Measurements from ENCODE around the gene C22orf15. TPM values are rescaled to one million over a fixed set of nuclear protein-coding genes. Genes with fewer than 3 reads are reported as not detected.

The C22orf15 gene
- total RNA-seq: not detected

GRCh38 chr22:23762842-23763578 is at the start of gene C22orf15:
Gene C22orf15 (plus strand): TSS chr22:23762990. CDS start chr22:23763307, 317 bp downstream.
- H3K4me1 ChIP-seq (ENCODE audit: control insufficient read depth in 3 of 3, insufficient read depth in 3 of 3, low read length in 3 of 3): peaks cover 35 to 42% (median 39%) of the 10 kb centered on the region in 3 donors
- no peak within 1 kb of the TSS for H3K27ac ChIP-seq (ENCODE audit: low read depth, low read length)
- H3K9me3 ChIP-seq (ENCODE audit: control insufficient read depth in 3 of 3, low read length in 3 of 3): no peaks in the 10 kb centered on the region
- H3K36me3 ChIP-seq (ENCODE audit: control insufficient read depth in 3 of 3, insufficient read depth in 3 of 3, low read length in 3 of 3): peaks cover 3 to 21% (median 8%) of the 10 kb centered on the region in 3 donors
- no peaks in the 10 kb centered on the region for H3K27me3 ChIP-seq (ENCODE audit: control insufficient read depth in 3 of 3, insufficient read depth in 3 of 3, low read length in 3 of 3)
- no peak within 1 kb of the TSS for H3K4me3 ChIP-seq (ENCODE audit: low read length in 3 of 3)
- H3K9ac ChIP-seq (ENCODE audit: low read depth in 1 of 3, low read length in 3 of 3): peak within 1 kb of the TSS in 1 of 3 donors; percentile 20

DNA sequence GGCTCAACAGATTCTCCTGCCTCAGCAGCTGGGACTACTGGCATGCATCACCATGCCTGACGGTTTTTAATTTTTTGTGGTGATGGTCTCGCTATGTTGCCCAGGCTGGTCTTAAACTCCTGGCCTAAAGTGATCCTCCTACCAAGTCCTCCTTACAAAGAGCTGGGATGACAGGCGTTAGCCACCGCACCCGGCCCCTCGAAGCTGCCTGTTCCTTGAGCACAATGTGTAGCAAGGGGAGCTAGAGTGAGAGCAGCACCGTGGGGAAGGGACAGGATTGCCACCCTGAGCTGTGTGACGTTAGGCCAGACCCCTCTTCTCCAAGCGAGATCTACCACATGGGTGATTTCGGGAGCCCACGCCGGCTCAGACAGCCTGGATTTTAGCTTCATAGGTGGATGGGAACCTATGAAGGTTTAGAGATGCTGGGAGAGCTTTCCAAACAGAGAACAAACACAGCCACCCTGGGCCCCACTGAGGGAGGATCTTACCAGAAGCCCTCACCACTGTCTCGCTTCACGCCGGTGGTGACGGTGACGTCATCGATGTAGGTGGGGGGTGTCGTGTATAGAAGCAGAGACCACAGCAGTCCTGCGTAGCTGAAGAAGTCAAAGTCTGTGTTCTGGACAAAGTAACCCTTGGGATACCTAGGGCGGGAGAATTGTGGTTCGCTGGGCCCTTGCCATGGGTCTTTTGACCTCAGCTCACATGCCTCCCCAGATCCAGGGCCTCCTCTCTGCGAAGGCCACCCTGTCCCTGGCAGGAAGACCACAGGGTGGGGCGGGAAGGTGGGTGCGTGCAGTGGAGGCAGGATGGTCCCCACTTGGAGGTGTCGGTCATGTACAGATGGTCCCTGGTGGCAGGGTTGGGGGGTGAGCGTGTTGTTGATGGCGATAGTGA is 48.8 kb upstream of the C22orf15 start:
- no peaks in the 10 kb centered on the region for H3K9me3 ChIP-seq (ENCODE audit: control insufficient read depth in 3 of 3, low read length in 3 of 3)
- peaks cover 6 to 19% (median 10%) of the 10 kb centered on the region in 3 donors for H3K4me1 ChIP-seq (ENCODE audit: control insufficient read depth in 3 of 3, insufficient read depth in 3 of 3, low read length in 3 of 3)
- no peaks in the 10 kb centered on the region for H3K27me3 ChIP-seq (ENCODE audit: control insufficient read depth in 3 of 3, insufficient read depth in 3 of 3, low read length in 3 of 3)
- no peak overlapping the region for H3K9ac ChIP-seq (ENCODE audit: low read depth in 1 of 3, low read length in 3 of 3)
- peaks cover 27 to 44% (median 39%) of the 10 kb centered on the region in 3 donors for H3K36me3 ChIP-seq (ENCODE audit: control insufficient read depth in 3 of 3, insufficient read depth in 3 of 3, low read length in 3 of 3)
- H3K27ac ChIP-seq (ENCODE audit: low read depth, low read length): no peak overlapping the region
- H3K4me3 ChIP-seq (ENCODE audit: low read length in 3 of 3): no peak overlapping the region

GRCh38 chr22:23714596-23715578 is 47.9 kb upstream of the C22orf15 start:
- H3K4me1 ChIP-seq (ENCODE audit: control insufficient read depth in 3 of 3, insufficient read depth in 3 of 3, low read length in 3 of 3): peaks cover 6 to 19% (median 10%) of the 10 kb centered on the region in 3 donors
- no peaks in the 10 kb centered on the region for H3K27me3 ChIP-seq (ENCODE audit: control insufficient read depth in 3 of 3, insufficient read depth in 3 of 3, low read length in 3 of 3)
- H3K9ac ChIP-seq (ENCODE audit: low read depth in 1 of 3, low read length in 3 of 3): peak overlapping the region in 1 of 3 donors; percentile 33
- H3K9me3 ChIP-seq (ENCODE audit: control insufficient read depth in 3 of 3, low read length in 3 of 3): no peaks in the 10 kb centered on the region
- no peak overlapping the region for H3K27ac ChIP-seq (ENCODE audit: low read depth, low read length)
- H3K36me3 ChIP-seq (ENCODE audit: control insufficient read depth in 3 of 3, insufficient read depth in 3 of 3, low read length in 3 of 3): peaks cover 19 to 35% (median 29%) of the 10 kb centered on the region in 3 donors
- no peak overlapping the region for H3K4me3 ChIP-seq (ENCODE audit: low read length in 3 of 3)

- H3K27ac ChIP-seq (ENCODE audit: low read depth, low read length): no peak overlapping the region
- peaks cover 17 to 25% (median 22%) of the 10 kb centered on the region in 3 donors for H3K36me3 ChIP-seq (ENCODE audit: control insufficient read depth in 3 of 3, insufficient read depth in 3 of 3, low read length in 3 of 3)
- H3K9me3 ChIP-seq (ENCODE audit: control insufficient read depth in 3 of 3, low read length in 3 of 3): no peaks in the 10 kb centered on the region
- H3K9ac ChIP-seq (ENCODE audit: low read depth in 1 of 3, low read length in 3 of 3): no peak overlapping the region
- H3K4me3 ChIP-seq (ENCODE audit: low read length in 3 of 3): peak overlapping the region in 2 of 3 donors; percentile 97 to 98
- H3K27me3 ChIP-seq (ENCODE audit: control insufficient read depth in 3 of 3, insufficient read depth in 3 of 3, low read length in 3 of 3): no peaks in the 10 kb centered on the region
- H3K4me1 ChIP-seq (ENCODE audit: control insufficient read depth in 3 of 3, insufficient read depth in 3 of 3, low read length in 3 of 3): peaks cover 6 to 19% (median 10%) of the 10 kb centered on the region in 3 donors
These were observed 46.9 kb upstream of the C22orf15 start for GRCh38 chr22:23715806-23716375.

DNA sequence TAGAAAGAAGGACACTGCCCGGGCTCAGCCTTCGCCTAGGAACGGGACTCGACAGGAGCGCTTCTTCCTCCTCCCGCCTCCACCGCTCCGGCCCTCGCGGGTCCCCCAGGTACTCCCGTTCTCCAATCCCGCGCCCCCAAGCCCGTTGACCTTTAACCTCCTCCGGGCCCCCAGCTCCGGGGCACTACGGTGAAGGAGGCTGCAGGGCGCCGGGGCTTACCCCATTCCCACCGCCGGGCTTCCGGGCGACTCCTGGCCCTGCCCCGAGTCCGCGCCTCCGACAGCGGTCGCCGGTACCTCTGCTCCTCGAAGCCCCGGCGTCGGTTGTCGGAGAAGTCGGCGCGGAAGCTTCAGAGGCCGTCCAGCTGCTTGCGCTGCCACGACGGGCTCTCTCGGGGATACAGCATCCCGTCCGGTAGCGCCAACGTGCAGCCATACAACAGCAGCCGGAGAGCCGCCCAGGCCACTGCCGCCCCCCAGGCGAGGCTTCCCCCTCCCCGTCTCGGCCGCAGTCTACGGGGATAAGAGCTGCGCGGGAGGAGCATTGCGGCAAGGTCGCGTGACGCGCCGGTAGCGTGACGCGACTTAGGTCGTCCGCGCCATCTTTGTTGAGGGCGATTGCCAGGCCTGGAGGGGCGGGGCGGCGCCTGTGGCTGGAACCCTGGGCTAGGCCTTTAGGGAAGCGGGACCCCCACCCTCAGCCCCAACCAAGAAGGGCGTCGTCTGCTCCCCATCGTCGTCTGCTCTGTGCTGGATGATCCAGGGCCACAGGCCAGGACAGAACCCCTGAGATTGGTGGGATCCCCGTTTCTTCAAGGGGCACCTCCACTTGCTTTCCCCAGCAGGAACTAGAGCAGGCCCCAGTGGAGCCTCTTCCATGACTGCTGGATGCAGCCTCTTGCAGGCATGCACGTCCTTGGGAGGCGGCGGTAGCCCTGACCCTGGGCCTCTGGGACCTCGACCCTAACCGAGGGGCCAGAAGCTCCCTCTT is 45.7 kb upstream of the C22orf15 start:
- Histone ChIP-seq H3K4me3 (ENCODE audit: low read length in 3 of 3) (peak overlapping the region; percentile 82 to 98 (median 97)), H3K9me3 (ENCODE audit: control insufficient read depth in 3 of 3, low read length in 3 of 3) (no peaks in the 10 kb centered on the region), H3K27ac (ENCODE audit: low read depth, low read length) (peak overlapping the region; percentile 70), H3K9ac (ENCODE audit: low read depth in 1 of 3, low read length in 3 of 3) (peak overlapping the region; percentile 84 to 89 (median 89)), H3K36me3 (ENCODE audit: control insufficient read depth in 3 of 3, insufficient read depth in 3 of 3, low read length in 3 of 3) (peaks cover 12 to 16% (median 12%) of the 10 kb centered on the region in 3 donors), H3K4me1 (ENCODE audit: control insufficient read depth in 3 of 3, insufficient read depth in 3 of 3, low read length in 3 of 3) (peaks cover 6 to 19% (median 10%) of the 10 kb centered on the region in 3 donors), H3K27me3 (ENCODE audit: control insufficient read depth in 3 of 3, insufficient read depth in 3 of 3, low read length in 3 of 3) (no peaks in the 10 kb centered on the region)

DNA sequence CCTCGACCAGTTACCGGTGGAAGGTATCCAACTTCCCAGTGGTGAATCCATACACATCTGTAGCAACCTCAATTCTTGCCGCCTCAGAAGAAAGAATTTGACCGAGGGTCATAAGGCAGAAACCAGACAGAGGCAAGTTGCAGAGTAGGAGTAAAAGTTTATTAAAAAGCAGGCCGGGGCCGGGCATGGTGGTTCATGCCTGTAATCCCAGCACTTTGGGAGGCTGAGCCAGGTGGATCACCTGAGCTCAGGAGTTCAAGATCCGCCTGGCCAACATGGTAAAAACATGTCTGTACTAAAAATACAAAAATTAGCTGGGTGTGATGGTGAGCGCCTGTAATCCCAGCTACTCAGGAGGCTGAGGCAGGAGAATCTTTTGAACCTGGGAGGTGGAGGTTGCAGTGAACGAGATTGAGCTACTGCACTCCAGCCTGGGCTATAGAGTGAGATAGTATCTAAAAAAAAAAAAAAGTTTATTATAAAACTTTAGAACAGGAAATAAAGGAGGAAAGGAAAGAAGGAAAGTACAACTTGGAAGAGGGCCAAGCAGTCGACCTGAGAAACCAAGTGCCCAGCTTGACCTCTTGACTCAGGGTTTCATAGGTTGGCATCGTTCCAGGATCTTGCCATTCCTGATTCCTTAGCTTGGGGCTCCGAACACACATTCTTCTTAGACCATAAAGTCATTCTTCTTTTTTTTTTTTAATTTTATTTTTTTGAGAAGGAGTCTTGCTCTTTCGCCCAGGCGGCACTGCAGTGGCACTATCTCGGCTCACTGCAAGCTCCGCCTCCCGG is 44.2 kb upstream of the C22orf15 start:
- Histone ChIP-seq H3K27me3 (ENCODE audit: control insufficient read depth in 3 of 3, insufficient read depth in 3 of 3, low read length in 3 of 3) (no peaks in the 10 kb centered on the region), H3K27ac (ENCODE audit: low read depth, low read length) (no peak overlapping the region), H3K4me1 (ENCODE audit: control insufficient read depth in 3 of 3, insufficient read depth in 3 of 3, low read length in 3 of 3) (peaks cover 6 to 19% (median 10%) of the 10 kb centered on the region in 3 donors), H3K36me3 (ENCODE audit: control insufficient read depth in 3 of 3, insufficient read depth in 3 of 3, low read length in 3 of 3) (peaks cover 6 to 10% (median 9%) of the 10 kb centered on the region in 3 donors), H3K9me3 (ENCODE audit: control insufficient read depth in 3 of 3, low read length in 3 of 3) (no peaks in the 10 kb centered on the region), H3K4me3 (ENCODE audit: low read length in 3 of 3) (no peak overlapping the region), H3K9ac (ENCODE audit: low read depth in 1 of 3, low read length in 3 of 3) (no peak overlapping the region)

- Histone ChIP-seq H3K36me3 (ENCODE audit: control insufficient read depth in 3 of 3, insufficient read depth in 3 of 3, low read length in 3 of 3) (no peaks in the 10 kb centered on the region), H3K4me3 (ENCODE audit: low read length in 3 of 3) (no peak overlapping the region)
These were observed 41.9 kb upstream of the C22orf15 start for GRCh38 chr22:23720855-23721254.

DNA sequence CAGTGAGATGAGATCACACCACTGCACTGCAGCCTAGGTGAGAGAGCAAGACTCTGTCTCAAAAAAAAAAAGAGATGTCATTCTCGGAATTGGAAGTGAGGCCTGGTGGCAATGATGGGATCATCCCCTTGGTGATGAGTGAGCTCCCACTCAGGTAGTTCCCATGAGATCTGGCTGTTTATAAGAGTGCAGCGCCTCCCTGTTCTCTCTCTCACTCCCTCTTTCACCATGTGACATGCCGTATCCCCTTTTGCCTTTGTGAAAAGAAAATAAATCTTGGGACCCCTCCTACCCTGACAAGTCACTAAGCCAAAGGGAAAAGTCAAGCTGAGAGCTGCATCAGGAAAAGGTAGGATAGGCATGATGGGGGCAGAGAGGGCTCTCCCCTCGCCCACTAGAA is 40.6 kb upstream of the C22orf15 start:
- Histone ChIP-seq H3K9me3 (ENCODE audit: control insufficient read depth in 3 of 3, low read length in 3 of 3) (no peaks in the 10 kb centered on the region), H3K4me3 (ENCODE audit: low read length in 3 of 3) (no peak overlapping the region), H3K27me3 (ENCODE audit: control insufficient read depth in 3 of 3, insufficient read depth in 3 of 3, low read length in 3 of 3) (no peaks in the 10 kb centered on the region), H3K9ac (ENCODE audit: low read depth in 1 of 3, low read length in 3 of 3) (no peak overlapping the region), H3K27ac (ENCODE audit: low read depth, low read length) (no peak overlapping the region), H3K36me3 (ENCODE audit: control insufficient read depth in 3 of 3, insufficient read depth in 3 of 3, low read length in 3 of 3) (no peaks in the 10 kb centered on the region), H3K4me1 (ENCODE audit: control insufficient read depth in 3 of 3, insufficient read depth in 3 of 3, low read length in 3 of 3) (peaks cover 3 to 6% (median 3%) of the 10 kb centered on the region in 3 donors)

More at GRCh38 chr22:23720855-23721254, 41.9 kb upstream of the C22orf15 start:
- peaks cover 6 to 13% (median 10%) of the 10 kb centered on the region in 3 donors for H3K4me1 ChIP-seq (ENCODE audit: control insufficient read depth in 3 of 3, insufficient read depth in 3 of 3, low read length in 3 of 3)
- H3K9me3 ChIP-seq (ENCODE audit: control insufficient read depth in 3 of 3, low read length in 3 of 3): no peaks in the 10 kb centered on the region
- H3K27me3 ChIP-seq (ENCODE audit: control insufficient read depth in 3 of 3, insufficient read depth in 3 of 3, low read length in 3 of 3): no peaks in the 10 kb centered on the region
- no peak overlapping the region for H3K9ac ChIP-seq (ENCODE audit: low read depth in 1 of 3, low read length in 3 of 3)
- H3K27ac ChIP-seq (ENCODE audit: low read depth, low read length): no peak overlapping the region

All from skeletal muscle tissue (tissue), 4 donors.